ENCODE measurements around the gene SLC17A4.
"Not testable (repeated sequence)": the region's sequence is repeated elsewhere in the genome, so short reads cannot be mapped to it uniquely, and the experiment has no call there.

Gene SLC17A4

GRCh38 chr6:25754535-25754934 lies at the start of gene SLC17A4:
SLC17A4 (plus strand) TSS chr6:25754742; CDS start chr6:25761963, 7,221 bp downstream.
- DNase-seq: no peak

- DNase-seq: no peak
Observed at GRCh38 chr6:25706314-25707014, 48.1 kb upstream of the SLC17A4 start.

GRCh38 chr6:25709761-25710160 lies 44.8 kb upstream of the SLC17A4 start:
- no peak for DNase-seq

- no peak for DNase-seq
Observed at GRCh38 chr6:25710287-25710686, 44.3 kb upstream of the SLC17A4 start.

- no peak for DNase-seq
Observed at GRCh38 chr6:25713824-25714223, 40.7 kb upstream of the SLC17A4 start.

GRCh38 chr6:25714765-25715164 lies 39.8 kb upstream of the SLC17A4 start:
- no peak for DNase-seq

GRCh38 chr6:25715794-25716193 lies 38.7 kb upstream of the SLC17A4 start:
- no peak for DNase-seq

- no peak for DNase-seq
Observed at GRCh38 chr6:25717866-25718740, 36.4 kb upstream of the SLC17A4 start.

GRCh38 chr6:25726122-25726911 lies 28.2 kb upstream of the SLC17A4 start:
- DNase-seq: no peak

- no peak for DNase-seq
Observed at GRCh38 chr6:25727028-25727427, 27.5 kb upstream of the SLC17A4 start.

GRCh38 chr6:25730907-25731306 lies 23.6 kb upstream of the SLC17A4 start:
- no peak for DNase-seq

GRCh38 chr6:25731721-25732120 lies 22.8 kb upstream of the SLC17A4 start:
- DNase-seq: no peak

GRCh38 chr6:25732468-25733198 lies 21.9 kb upstream of the SLC17A4 start:
- DNase-seq: no peak

GRCh38 chr6:25735261-25735660 lies 19.3 kb upstream of the SLC17A4 start:
- no peak for DNase-seq

GRCh38 chr6:25743868-25744267 lies 10.7 kb upstream of the SLC17A4 start:
- DNase-seq: no peak

- no peak for DNase-seq
Observed at GRCh38 chr6:25745836-25746235, 8.7 kb upstream of the SLC17A4 start.

GRCh38 chr6:25746968-25747367 lies 7.6 kb upstream of the SLC17A4 start:
- no peak for DNase-seq

- DNase-seq: no peak
Observed at GRCh38 chr6:25747477-25747876, 7.1 kb upstream of the SLC17A4 start.

GRCh38 chr6:25748049-25748448 lies 6.5 kb upstream of the SLC17A4 start:
- DNase-seq: no peak

GRCh38 chr6:25748601-25749517 lies 5.7 kb upstream of the SLC17A4 start:
- not testable (repeated sequence) for DNase-seq

GRCh38 chr6:25749837-25750236 lies 4.7 kb upstream of the SLC17A4 start:
- no peak for DNase-seq
